Measurements from ENCODE around the gene RORC.

Gene RORC

DNA sequence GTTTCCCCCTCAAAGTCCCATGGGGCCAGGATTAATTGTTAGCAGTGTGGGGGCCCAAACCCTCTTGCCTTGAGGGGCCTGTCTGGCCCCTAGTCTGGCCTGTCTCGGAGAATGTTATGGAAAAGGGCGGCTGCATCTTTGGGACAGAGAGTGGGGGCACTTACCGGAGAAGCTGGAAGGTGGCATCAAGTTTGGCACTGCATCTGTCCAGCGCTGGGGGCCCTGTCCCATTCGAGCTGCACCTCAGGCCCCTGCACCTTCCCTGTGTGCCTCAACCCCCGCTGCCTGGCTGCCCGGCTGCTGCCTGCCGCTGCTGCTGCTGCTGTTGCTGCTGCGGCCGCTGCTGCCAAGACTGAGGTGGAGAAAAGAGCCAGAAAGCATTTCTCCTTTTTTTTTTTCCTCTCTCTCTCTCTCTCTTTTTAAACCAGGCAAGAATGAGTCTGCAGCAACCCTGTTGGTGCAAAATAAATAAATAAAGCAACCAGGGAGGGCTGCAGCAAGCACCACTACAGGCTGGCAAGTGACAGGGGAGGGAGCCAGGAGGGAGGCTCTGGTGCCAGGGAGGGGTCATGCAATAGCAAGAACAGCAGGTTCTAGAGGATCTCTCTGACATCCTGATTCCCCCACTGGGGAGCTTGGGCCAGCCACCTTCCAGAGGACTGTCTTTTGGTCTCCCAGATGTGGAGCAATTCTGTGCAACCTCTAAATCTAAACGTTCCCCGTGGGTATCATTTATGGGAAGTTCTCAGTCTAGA is 26.4 kb downstream of the RORC start, which contains the start of gene LINGO4:
LINGO4 (minus strand) TSS at position 354 of the 755 bp plus-strand sequence. CDS start 2,715 bp downstream, outside the sequence.
- Mint-ChIP-seq H3K4me3 (no peak within 1 kb of the TSS), H3K27ac (no peak within 1 kb of the TSS), H3K4me1 (no peaks in the 10 kb centered on the region), H3K27me3 (ENCODE audit: low read depth) (peaks cover 49% of the 10 kb centered on the region), H3K9me3 (no peaks in the 10 kb centered on the region), H3K36me3 (ENCODE audit: low read depth) (no peaks in the 10 kb centered on the region)
- TF ChIP-seq, protein P1, sequence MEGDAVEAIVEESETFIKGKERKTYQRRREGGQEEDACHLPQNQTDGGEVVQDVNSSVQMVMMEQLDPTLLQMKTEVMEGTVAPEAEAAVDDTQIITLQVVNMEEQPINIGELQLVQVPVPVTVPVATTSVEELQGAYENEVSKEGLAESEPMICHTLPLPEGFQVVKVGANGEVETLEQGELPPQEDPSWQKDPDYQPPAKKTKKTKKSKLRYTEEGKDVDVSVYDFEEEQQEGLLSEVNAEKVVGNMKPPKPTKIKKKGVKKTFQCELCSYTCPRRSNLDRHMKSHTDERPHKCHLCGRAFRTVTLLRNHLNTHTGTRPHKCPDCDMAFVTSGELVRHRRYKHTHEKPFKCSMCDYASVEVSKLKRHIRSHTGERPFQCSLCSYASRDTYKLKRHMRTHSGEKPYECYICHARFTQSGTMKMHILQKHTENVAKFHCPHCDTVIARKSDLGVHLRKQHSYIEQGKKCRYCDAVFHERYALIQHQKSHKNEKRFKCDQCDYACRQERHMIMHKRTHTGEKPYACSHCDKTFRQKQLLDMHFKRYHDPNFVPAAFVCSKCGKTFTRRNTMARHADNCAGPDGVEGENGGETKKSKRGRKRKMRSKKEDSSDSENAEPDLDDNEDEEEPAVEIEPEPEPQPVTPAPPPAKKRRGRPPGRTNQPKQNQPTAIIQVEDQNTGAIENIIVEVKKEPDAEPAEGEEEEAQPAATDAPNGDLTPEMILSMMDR (IDR thresholded peaks at IDR 0.05; ENCODE audit: unreplicated experiment in 3 of 3): no peak

DNA sequence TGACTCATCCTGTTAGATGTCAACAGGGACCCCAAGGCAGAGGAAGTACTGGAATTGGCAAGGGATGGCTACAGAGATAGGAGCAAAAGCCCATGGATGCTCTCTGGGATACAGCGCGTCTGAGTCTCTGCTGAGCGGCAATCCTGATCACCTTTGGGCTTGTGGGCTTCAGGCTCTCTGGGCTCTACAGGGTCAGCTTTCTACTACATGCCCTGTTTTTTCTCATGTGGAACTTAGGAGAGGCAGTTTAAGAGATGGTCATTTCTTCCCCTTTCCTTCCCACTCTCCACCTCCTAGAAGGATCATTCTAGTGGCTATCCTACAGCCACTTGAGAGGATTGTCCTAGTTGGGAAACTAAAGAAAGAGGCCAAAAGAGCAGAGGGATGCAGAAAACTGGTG is 27.7 kb downstream of the RORC start:
- Mint-ChIP-seq H3K9me3 (no peaks in the 10 kb centered on the region), H3K27me3 (ENCODE audit: low read depth) (peaks cover 55% of the 10 kb centered on the region), H3K27ac (peak overlapping the region in 1 of 3 experiments; percentile 19), H3K4me3 (no peak overlapping the region), H3K36me3 (ENCODE audit: low read depth) (no peaks in the 10 kb centered on the region), H3K4me1 (no peaks in the 10 kb centered on the region)
- TF ChIP-seq, protein P1 (IDR thresholded peaks at IDR 0.05; ENCODE audit: unreplicated experiment in 3 of 3): no peak

DNA sequence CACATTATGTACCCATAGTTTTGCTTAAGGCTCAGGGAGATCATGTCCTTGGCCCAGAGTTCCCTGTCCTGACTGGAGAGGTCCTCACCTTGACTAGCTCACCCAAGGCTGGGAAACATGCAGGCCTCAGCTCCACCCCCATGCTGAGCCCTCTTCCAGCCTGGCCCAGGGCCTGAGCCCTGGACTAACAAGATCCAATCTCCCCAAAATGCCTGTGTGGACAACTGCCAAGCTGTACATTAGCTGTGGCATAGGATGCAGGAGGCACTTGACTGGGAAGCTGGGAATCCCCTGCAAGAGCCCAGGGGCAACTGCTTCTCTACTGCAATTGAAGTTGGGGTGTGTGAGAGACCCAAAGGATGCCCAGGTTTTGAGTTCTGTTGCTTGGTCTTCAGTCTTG is 28.4 kb downstream of the RORC start:
- no peak overlapping the region for H3K4me3 Mint-ChIP-seq
- H3K27ac Mint-ChIP-seq: no peak overlapping the region
- H3K27me3 Mint-ChIP-seq (ENCODE audit: low read depth): peaks cover 54% of the 10 kb centered on the region
- H3K4me1 Mint-ChIP-seq: no peaks in the 10 kb centered on the region
- no peaks in the 10 kb centered on the region for H3K9me3 Mint-ChIP-seq
- TF ChIP-seq, protein P1 (IDR thresholded peaks at IDR 0.05; ENCODE audit: unreplicated experiment in 3 of 3): no peak
- H3K36me3 Mint-ChIP-seq (ENCODE audit: low read depth): no peaks in the 10 kb centered on the region

DNA sequence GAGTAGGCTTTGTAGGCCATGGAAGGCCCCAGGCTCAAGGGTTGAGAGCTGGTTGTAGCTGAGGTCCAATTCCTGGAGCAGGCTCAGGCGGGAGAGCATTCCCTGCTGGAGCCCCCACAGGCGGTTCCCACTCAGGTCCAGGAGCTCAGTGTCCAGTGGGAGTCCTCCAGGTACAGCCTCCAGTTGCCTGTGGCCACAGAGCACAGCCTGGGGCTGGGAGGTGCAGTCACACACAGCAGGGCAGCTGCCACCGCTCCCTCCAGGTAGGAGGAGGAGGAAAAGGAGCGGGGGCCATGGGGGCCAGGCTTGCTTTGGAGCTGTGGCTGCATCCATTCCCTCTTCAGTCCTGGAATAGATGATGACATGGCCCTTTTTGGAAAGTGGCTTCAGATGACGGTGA is 29.2 kb downstream of the RORC start:
- Mint-ChIP-seq H3K4me1 (no peaks in the 10 kb centered on the region), H3K27me3 (ENCODE audit: low read depth) (peaks cover 48% of the 10 kb centered on the region), H3K36me3 (ENCODE audit: low read depth) (no peaks in the 10 kb centered on the region), H3K4me3 (no peak overlapping the region), H3K9me3 (no peaks in the 10 kb centered on the region), H3K27ac (no peak overlapping the region)
- TF ChIP-seq, protein P1 (IDR thresholded peaks at IDR 0.05; ENCODE audit: unreplicated experiment in 3 of 3): no peak

DNA sequence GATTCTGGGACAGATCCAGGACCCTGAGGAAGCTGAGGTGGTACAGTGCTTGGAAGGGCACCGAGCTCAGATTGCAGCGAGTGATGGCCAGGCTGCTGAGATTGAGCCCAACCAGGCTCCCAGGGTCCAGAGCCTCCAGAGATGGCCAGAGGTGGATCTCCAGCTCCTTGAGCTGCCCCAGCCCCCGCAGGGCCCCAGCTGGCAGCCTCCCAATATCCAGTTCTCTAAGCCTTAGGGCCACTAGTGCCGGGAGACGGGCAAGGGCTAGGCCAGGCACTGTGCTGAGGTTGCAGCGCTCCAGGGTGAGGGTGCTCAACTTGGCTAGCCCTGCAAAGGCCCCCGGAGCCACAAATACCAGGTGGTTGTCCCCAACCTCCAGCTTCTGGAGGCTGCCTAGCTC is 29.8 kb downstream of the RORC start:
- no peak overlapping the region for H3K27ac Mint-ChIP-seq
- no peaks in the 10 kb centered on the region for H3K9me3 Mint-ChIP-seq
- no peaks in the 10 kb centered on the region for H3K4me1 Mint-ChIP-seq
- H3K4me3 Mint-ChIP-seq: no peak overlapping the region
- TF ChIP-seq, protein P1 (IDR thresholded peaks at IDR 0.05; ENCODE audit: unreplicated experiment in 3 of 3): no peak
- H3K27me3 Mint-ChIP-seq (ENCODE audit: low read depth): peaks cover 53% of the 10 kb centered on the region
- no peaks in the 10 kb centered on the region for H3K36me3 Mint-ChIP-seq (ENCODE audit: low read depth)

DNA sequence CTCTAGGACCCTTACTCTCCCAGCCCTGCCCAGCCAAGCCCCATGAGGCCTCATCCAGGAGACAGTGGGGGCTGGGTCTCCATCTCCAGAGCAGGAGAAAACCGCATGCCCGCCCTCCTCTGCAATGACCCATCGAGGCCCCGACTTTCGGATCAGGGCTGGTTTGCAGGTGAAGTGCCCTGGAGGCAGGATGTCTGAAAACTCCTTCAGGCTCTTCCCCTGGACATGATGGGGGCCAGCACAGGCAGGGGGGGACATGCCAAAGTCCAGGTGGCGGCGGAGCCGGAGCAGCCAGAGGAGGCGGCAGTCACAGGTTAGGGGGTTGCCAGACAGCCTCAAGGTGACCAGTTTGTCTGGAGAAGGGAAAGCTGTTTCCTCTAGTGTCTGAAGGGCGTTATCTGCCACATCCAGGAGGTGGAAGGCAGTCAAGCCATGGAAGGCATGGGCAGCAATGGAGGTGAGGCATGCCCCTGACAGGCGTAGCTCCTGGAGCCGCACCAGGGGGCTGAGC is 30.2 kb downstream of the RORC start:
- no peaks in the 10 kb centered on the region for H3K9me3 Mint-ChIP-seq
- no peak overlapping the region for H3K27ac Mint-ChIP-seq
- peaks cover 53% of the 10 kb centered on the region for H3K27me3 Mint-ChIP-seq (ENCODE audit: low read depth)
- no peaks in the 10 kb centered on the region for H3K4me1 Mint-ChIP-seq
- TF ChIP-seq, protein P1 (IDR thresholded peaks at IDR 0.05; ENCODE audit: unreplicated experiment in 3 of 3): no peak
- H3K36me3 Mint-ChIP-seq (ENCODE audit: low read depth): no peaks in the 10 kb centered on the region
- no peak overlapping the region for H3K4me3 Mint-ChIP-seq
